GM12892 (cell line): ENCODE results near the gene WDR1.

Source experiments
- POLR2A ChIP-seq: IDR thresholded peaks from 2 replicates; pipeline ENCODE4 v1.6.1; 2011; ENCODE audit warnings: low read depth, low read length, control low read depth
- POLR2AphosphoS5 ChIP-seq: IDR thresholded peaks from 2 replicates; pipeline ENCODE4 v1.6.1; 2011; ENCODE audit warnings: low read depth, low read length, control low read depth
- TAF1 ChIP-seq: IDR thresholded peaks from 2 replicates; pipeline ENCODE4 v1.6.1; 2011; ENCODE audit warnings: low read depth, mild to moderate bottlenecking, control low read depth, low read length, borderline replicate concordance

GRCh38 chr4:10129196-10130177 lies 12.9 kb upstream of the WDR1 start:
- no peak for TF ChIP-seq POLR2A
- TF ChIP-seq TAF1: no peak
- no peak for TF ChIP-seq POLR2AphosphoS5
